GM19324 (cell line): ENCODE measurements around the gene KRTAP10-12.

ENCODE experiments used
- ATAC-seq: cut with Tn5 transposase; IDR thresholded peaks from one replicate; pipeline ENCODE4 v1.9.1; 2021; ENCODE audit warnings: mild to moderate bottlenecking, moderate library complexity; ENCODE audit not compliant: unreplicated experiment, low FRiP score

The KRTAP10-12 gene

DNA sequence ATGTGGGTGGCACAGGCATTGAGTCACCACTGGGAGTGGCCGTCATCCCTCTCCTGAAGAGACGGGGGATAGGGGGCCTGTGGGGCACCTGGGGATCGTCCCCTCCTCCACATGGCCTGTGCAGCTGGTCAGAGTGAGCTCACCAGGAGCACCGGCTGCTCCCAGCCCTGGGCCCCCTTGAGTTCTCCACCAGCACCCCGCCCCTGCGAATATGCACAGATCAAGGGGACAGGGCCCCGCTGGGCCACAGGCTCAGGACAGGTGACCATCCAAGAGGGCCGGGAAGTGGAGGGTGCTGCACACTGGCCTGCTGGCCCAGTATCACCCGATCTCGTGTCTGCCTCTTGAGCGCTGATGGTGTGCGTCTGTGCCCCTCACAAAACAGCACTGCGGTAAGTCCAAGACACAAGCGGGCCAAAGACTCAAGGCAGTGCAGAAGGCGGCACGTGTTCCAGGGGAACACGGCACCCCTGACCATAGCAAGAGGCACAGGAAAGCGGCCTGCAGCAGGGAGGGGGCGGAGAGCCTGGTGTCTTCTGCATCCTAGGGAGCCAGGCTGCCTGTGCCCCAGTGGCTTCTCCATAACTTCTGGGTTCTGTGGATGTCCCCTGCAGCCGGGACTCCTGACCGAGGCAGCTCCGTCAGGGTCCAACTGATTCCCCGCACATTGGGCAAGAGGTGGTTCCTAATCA is 32.5 kb downstream of the KRTAP10-12 start:
- ATAC-seq, result no peak

GRCh38 chr21:44730028-44730395 is 33.0 kb downstream of the KRTAP10-12 start:
- ATAC-seq, result no peak

- no peak for ATAC-seq
Measured at GRCh38 chr21:44730951-44731579, 34.1 kb downstream of the KRTAP10-12 start.

DNA sequence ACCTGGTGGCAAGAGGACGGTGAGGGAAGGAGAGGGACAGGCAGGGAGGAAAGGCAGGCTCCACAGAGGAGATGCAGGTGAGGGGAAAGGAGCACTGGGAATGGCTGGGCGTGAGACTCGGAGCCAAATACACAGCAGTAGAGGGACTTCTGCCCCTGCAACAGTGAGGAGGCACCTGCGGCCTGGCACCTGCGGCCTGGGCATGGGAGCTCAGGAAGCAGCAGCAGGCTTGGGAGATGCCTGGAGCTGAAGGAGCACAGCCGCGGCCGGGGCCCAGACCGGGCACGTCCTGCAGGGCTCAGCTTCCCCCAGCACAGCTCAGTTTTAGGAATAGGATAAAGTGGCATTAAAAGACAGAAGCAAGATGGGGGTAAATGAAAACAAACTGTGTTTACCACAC is 35.3 kb downstream of the KRTAP10-12 start:
- ATAC-seq, result no peak

GRCh38 chr21:44732956-44733355 is 36.0 kb downstream of the KRTAP10-12 start:
- ATAC-seq, result no peak

DNA sequence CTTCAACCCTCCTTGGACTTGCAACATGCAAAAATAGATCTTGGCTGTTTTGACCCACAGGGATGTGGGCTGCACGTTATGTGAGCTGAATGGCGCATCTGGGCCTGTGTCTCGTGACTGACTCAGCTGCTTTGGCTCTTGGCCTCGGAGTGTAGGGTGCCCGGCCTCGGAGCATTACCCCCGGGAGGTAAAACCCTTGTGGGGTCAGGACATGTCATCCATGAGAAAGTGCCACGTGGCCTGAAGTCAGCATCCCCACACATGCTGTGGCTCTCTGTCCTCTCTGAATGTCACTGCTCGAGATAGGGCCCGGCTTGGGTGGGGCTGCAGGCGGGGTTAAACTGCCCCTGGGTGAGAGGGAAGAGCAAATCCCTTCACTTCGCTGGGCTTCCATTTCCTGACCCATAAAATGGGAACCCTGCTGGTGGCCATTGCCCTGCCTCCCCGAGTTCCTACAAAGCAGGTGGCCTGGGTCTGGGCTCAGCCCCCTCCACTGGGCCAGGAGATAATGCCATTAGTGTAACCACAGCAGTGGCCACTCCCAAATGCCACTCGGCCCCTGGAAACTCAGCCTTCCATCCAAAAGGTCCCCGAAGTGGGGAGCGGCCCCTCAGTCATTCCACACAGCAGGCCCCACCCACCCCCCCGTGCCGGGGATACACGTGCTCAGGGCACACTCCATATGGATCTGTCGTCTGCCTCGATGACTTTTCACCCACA is 37.2 kb downstream of the KRTAP10-12 start:
- ATAC-seq, result no peak

GRCh38 chr21:44734841-44735240 is 37.9 kb downstream of the KRTAP10-12 start:
- ATAC-seq, result no peak

GRCh38 chr21:44735821-44736220 is 38.8 kb downstream of the KRTAP10-12 start:
- no peak for ATAC-seq

- no peak for ATAC-seq
Measured at GRCh38 chr21:44736291-44737004, 39.5 kb downstream of the KRTAP10-12 start.

DNA sequence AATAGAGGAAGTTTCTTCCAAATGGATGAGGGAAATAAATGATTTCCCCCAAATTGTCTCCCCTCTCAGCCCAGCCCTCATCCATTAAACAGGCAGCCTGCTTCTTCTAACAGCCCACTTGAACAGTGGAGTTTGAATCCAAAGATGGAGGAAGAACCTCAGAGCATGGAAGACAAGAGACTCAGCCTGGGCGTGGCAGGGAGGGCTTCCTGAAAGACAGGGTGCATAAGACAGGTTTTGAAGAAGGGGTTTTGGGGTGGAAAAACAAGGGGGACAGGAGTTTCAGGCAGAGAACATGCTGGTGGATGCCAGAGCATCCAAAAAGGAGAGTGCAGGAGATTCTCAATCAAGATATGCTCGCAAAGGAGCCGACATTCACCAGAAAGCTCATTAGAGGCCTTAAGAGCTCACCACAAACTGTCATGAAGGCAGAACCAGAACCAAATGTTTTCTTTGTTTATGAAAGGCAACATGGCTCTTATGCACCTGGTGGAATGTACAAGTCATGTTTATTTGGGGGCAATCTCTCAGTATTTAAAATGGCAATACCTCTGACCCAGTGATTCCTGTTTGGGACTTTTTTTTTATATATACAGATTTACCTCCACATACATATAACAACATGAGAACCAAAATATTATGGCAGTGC is 40.9 kb downstream of the KRTAP10-12 start:
- no peak for ATAC-seq

- ATAC-seq, result no peak
Measured at GRCh38 chr21:44738621-44739020, 41.6 kb downstream of the KRTAP10-12 start.

DNA sequence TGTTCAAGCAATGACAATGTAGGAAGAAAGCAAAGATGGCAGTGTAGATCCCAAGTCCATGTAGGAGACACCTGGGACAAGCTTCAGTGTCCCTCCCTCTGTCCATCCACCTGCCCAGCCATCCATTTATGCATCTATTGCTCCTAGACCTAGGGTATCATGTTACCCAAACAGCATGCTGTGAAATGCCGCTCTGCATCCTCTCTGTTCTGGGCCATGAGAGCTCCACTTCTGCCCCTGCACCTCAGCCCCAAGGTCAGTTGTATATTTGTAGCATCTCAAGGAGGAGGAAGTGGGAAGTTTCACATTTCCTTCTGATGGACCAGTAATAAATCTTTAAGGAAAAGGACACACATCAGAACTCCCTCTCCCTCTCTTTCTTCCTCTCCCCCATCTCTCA is 42.3 kb downstream of the KRTAP10-12 start:
- no peak for ATAC-seq

DNA sequence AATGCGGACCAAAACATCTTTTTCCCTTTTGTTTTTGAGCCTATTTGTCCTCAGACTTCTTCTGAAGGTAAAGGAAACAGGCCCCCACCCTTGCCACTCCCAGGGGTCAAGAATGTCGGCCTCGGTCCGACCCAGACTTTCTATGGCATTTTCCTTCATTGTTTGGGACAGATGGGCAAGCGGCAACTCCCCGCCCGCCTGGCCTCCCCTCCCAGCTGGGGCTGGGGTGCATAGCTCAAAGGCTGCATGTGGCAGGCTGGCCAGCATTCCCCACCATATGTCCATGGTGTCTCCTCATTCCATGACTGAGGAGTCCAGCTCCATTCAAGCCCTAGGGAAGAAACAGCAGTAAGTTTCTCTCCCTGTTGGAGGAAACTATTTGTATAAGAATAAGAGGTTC is 43.8 kb downstream of the KRTAP10-12 start:
- no peak for ATAC-seq

GRCh38 chr21:44741921-44742320 is 44.9 kb downstream of the KRTAP10-12 start:
- ATAC-seq, result no peak

- no peak for ATAC-seq
Measured at GRCh38 chr21:44742418-44743153, 45.6 kb downstream of the KRTAP10-12 start.
